NCI-H1092 (cell line): ENCODE measurements around the gene MRTFB.

Experiments used
- DNase-seq: peaks from one replicate; lab custom pipeline; 2025; lab: John Stamatoyannopoulos, UW

MRTFB gene

GRCh38 chr16:14236401-14236800 is 165.3 kb downstream of the MRTFB start:
- DNase-seq: no peak

- DNase-seq: no peak
Observed at GRCh38 chr16:14238756-14239155, 167.6 kb downstream of the MRTFB start.

GRCh38 chr16:14239791-14240190 is 168.7 kb downstream of the MRTFB start:
- DNase-seq: no peak

GRCh38 chr16:14240219-14240843 is 169.2 kb downstream of the MRTFB start:
- no peak for DNase-seq

GRCh38 chr16:14240964-14241363 is 169.8 kb downstream of the MRTFB start:
- no peak for DNase-seq

- no peak for DNase-seq
Observed at GRCh38 chr16:14241631-14242030, 170.5 kb downstream of the MRTFB start.

- DNase-seq: no peak
Observed at GRCh38 chr16:14242769-14243168, 171.7 kb downstream of the MRTFB start.

- DNase-seq: no peak
Observed at GRCh38 chr16:14244196-14245010, 173.3 kb downstream of the MRTFB start.

- DNase-seq: no peak
Observed at GRCh38 chr16:14248791-14249190, 177.7 kb downstream of the MRTFB start.

- peak; percentile 4 for DNase-seq
Observed at GRCh38 chr16:14249291-14250032, 178.3 kb downstream of the MRTFB start.

GRCh38 chr16:14251419-14251818 is 180.3 kb downstream of the MRTFB start:
- DNase-seq: no peak

GRCh38 chr16:14252860-14253259 is 181.7 kb downstream of the MRTFB start:
- no peak for DNase-seq

GRCh38 chr16:14263011-14263410 is 191.9 kb downstream of the MRTFB start:
- DNase-seq: no peak

GRCh38 chr16:14263769-14264168 is 192.7 kb downstream of the MRTFB start:
- no peak for DNase-seq

- DNase-seq: no peak
Observed at GRCh38 chr16:14264327-14264943, 193.3 kb downstream of the MRTFB start.

- DNase-seq: no peak
Observed at GRCh38 chr16:14268073-14268472, 197.0 kb downstream of the MRTFB start.

- no peak for DNase-seq
Observed at GRCh38 chr16:14275934-14276333, 204.8 kb downstream of the MRTFB start.

GRCh38 chr16:14278749-14279148 is 207.6 kb downstream of the MRTFB start:
- no peak for DNase-seq

GRCh38 chr16:14280541-14280940 is 209.4 kb downstream of the MRTFB start:
- no peak for DNase-seq

- DNase-seq: no peak
Observed at GRCh38 chr16:14283786-14284185, 212.7 kb downstream of the MRTFB start.

GRCh38 chr16:14284371-14284770 is 213.3 kb downstream of the MRTFB start:
- no peak for DNase-seq

GRCh38 chr16:14284930-14285512 is 213.9 kb downstream of the MRTFB start:
- DNase-seq: peak; percentile 78
